Left renal cortex interstitium (tissue), 4 donors: ENCODE measurements around the gene LRRC31. TPM values are rescaled to one million over a fixed set of nuclear protein-coding genes. Genes with fewer than 3 reads are reported as not detected.

Source experiments
- DNase-seq, 4 donors: peaks; one replicate each; pipeline ENCODE4 v3.0.0-alpha.2; 2013; ENCODE audit warnings: low read depth in 4 of 4, low spot score in 2 of 4, missing footprints in 1 of 4
- polyA plus RNA-seq, 4 donors: library from polyadenylated mRNA; unstranded; fragments of 120-200 nt; gene quantifications; one replicate each; pipeline ENCODE4 v1.2.1, GENCODE V29; 2013; ENCODE audit not compliant: insufficient read length in 4 of 4

Gene LRRC31
- polyA plus RNA-seq, 4 donors = 0.16 to 0.44 (median 0.28) TPM

DNA sequence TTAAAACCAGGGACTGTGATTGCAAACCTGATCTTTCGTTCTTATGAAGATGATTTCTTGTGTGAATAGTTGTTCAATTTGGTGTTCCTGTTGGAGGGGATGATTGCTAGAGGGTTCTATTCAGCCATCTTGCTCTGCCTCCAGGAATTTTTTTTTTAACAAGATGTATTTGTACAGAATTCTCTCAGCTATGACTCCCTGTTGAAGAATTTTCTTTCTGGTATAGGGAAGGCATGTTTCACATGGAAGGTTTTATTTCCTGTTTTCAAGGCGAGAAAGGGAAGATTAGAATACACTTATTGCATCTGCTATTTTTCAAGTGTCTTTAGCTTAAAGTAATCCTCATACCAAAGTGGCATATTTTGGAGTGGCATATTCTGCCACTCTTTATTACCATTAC, 51.4 kb downstream of the LRRC31 start:
- no peak for DNase-seq

DNA sequence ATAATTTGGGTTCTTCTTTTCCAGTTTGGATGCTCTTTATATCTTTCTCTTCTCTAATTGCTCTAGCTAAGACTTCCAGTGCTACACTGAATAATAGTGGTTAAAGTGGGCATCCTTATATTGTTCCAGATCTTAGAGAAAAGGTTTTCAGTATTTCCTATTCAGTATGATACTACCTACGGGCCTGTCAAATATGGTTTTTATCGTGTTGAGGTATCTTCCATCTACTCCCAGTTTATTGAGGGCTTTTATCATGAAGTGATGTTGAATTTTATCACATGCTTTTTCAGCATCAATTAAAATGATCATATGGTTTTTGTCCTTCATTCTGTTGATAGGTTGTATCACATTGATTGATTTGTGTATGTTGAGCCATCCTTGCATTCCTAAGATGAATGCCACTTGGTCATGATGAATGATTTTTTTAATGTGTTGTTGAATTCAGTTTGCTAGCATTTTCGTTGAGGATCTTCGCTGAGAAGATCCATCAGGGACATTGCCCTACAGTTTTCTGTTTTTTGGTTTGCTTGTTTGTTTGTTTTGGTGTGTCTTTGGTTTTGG, 54.1 kb downstream of the LRRC31 start:
- no peak for DNase-seq

DNA sequence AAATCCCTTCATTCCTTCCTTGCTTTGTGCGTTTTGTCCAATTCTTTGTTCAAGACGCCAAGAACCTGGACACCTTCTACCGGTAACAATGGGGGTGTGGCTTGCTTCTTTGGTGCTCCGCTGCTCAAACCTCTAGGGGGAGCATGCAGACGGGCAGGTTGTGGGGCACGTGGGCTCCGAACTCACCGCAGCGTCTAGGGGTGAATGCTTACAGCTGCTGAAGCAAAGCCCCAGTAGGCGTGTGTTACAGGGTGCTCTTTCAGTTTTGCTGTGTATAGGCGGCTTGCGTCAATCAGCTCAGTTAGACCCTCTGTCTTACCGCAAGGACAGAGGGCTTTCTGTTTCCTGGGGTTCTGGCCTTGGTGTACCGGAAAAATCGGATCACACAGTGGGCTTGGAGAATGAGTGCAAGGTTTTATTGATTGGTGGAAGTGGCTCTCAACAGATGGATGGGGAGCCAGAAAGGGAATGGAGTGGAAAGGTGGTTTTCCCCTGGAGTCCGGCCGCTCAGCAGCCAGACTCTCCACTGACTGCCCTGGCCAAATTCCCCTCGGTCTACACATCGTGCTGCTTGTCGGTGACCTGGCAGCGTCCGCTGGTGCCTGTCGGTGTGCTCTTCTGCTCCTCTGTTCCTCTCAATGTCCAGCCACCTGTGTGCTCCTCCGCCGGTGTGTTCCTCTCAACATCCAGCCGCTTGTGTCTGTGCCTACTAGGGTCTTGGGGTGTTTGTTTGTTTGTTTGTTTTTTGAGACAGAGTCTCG, 55.8 kb downstream of the LRRC31 start:
- no peak for DNase-seq

DNA sequence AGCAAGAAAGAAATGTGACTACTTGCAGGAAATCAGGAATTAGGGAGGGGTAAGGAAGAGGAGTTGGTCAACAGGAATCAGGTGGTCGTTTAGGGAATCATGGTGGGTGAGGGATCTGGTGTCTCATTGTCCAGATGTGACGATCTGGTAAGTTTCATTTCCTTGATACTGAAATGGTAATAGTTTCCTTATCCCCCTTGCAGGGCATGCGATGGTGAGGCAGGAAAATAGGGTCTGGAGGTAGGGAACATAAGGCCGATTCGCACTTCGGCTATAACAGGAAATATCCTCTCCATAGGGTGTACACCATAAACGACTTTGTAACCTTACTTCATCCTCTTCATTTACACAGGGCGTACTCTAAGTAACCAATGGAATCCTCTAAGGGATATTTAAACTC, 56.5 kb downstream of the LRRC31 start:
- no peak for DNase-seq

DNA sequence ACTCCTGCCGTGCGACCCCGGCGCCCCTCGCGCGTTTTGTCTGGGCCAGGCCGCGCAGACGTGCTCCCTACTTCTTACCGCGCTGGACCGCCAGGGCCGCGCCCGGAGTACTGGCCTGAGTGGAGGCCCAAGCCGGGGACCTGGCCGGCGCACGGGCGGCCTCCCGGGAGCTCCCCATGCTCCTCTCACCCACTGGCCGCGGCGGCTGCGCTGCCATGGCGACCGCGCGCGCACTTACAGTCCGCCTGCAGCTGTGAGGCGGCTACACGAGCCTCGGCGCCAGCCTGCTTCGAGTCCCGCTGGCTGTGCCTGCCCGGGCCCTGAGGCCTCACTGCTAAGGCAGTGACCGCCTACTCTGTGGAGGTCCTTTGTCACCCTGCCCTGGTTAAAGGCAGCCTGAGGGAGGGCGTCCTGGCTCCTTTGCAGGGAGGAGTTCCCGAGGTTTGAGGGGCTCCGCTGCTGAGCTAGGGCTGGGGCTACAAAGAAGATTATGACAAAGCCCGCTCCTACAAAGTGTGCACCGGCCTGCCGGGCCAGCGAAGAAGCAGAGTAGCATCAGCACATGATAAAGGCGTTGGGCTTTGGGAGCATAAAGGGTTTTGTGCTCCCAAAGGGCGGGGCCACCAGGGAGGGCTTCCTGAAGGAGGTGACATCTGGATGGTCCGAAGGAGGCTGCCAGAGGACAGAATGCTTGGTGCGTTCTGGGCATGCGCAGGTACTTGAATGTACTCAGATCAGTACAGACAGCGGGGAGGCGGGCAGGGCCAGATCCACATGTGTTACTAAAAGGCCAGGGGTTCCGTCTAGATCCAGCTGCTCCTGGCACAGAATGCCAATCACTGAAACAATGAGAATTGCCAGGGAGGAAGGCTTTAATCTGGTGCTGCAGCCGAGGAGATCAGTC, 57.2 kb downstream of the LRRC31 start, which contains the start of the genes LRRC34 and LRRIQ4:
LRRC34 (minus strand) TSS at position 573 of the 904 bp plus-strand sequence; CDS start at position 217, 356 bp downstream.
LRRIQ4 (plus strand) TSS at position 539 of the 904 bp plus-strand sequence. CDS start 9,052 bp downstream, outside the sequence.
- peak; percentile 54 to 58 (median 58) for DNase-seq

DNA sequence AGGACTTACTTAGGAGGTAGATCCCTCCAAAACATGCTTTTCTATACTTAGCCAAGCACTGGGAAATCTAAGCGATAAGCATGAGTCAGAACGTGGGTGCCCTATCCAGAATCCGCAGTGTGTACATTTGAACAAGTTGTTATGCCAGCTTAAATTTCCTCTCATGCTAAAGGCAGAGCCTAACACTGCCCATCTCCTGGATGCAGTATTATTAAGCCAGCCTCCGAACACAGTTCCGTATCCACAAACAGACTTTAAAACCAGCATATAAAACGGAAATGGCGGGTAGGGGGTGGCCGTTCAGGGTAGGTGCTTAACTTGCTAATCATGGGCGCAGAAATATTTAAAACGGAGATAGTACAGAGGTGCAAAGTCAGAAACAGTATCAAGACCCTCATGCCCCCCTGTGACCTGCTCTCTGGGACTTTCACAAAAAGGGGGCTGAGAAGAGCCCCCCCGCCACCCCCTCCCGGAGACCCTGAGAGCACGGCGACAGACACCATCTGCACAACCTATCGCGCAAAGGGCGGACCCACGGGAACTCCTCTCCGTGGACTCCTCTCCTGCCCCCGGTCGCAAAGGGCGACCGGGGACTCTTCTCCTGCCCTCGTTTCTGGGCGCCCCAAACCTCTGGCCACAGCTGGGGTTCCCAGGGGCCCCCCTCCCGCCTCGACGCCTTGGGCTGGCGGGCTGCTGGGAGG, 58.0 kb downstream of the LRRC31 start:
- DNase-seq = peak; percentile 24 to 58 (median 41)

DNA sequence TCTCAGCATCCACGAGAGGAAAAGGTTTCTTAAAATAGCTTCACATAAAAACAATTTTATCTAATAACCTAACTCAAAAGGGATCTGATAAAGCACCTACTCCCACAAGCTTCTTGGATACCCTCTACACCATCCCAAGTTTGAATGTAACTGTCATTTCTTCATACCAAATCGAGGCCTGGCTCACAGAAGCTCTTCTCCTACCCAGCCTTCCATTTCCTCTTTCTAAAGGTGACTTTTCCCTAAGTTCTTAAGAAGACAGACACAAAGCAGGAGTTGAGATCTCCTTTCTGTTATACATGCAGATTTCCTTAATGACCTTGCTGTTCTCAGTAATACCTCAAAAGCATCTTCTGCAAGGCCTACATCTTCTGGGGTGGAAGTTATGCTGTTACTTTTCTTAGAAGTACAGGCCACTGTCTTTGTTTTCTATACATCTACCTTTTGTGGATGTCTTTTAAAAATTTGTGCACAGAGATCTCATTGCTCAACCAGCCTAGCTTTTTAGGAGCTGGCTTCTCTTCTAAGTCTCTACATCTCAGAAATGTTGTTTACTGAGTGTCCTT, 60.4 kb downstream of the LRRC31 start:
- no peak for DNase-seq

DNA sequence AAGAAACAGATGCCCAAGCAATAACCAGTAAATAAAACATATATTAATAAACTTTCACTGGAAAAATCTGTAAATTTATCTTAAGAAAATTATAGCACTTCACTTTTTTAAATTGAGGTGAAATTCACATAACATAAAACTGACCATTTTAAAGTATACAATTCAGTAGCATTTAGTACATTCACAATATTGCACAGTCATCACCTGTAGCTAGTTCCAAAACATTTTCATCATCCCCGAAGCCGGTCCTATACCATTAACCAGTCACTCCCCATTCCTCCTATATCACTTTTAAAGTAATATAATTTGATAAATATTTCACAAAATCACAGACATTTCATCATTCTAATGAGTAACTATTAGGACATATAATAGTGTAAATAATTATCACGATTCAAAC, 65.1 kb downstream of the LRRC31 start:
- DNase-seq = no peak

DNA sequence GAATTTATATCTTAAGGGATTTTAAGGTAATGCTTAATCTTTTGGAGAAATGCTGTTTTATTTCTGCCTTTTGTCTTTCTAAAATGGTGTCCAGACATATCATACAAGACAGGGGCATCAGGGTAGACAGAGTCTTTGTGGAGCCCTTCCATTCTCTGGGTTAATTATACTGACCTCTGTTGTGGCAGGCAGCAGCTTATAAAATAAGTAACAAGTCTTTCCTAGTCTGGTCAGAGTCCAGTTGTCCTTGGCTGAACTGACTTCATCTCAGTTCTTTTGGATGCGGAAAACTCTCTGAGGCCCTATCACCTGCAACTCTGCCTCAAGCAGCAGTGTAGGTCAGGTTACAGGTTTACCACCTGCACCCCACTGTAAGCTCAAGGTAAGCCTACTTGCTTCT, 77.4 kb downstream of the LRRC31 start:
- no peak for DNase-seq

DNA sequence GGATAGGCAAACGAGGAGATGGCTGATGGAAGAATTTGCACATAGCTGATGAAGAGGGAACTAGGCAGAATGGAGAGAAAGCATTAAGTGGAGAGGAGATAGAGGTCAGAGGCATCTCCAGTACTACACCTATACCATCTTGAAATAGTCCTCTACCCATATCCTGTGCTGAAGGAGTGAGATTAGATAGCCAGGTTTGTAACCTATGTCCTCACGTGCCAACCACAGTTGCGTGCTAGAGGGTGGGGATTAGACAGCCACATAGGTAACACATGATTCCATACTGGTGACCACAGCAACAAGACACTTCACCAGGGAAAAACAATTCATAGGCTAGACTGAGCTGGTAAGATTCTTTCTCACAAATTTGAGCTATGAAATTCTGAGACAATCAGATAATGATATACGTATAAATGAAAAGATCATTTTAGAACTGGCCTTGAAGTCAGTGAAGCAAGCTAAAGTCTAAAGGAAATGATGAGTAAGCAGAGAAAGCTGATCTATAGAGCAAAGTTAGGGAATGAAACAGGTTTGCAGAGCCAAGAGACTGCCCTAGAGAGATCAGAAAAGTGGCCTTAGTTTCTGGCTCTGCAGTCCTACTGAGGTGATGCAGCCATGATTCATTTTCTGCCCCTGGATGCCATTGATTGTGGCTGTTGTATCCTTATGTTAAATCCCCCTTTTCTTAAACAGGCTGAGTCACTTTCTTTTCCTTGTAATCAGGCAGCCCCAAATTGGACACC, 78.9 kb downstream of the LRRC31 start:
- DNase-seq = no peak

DNA sequence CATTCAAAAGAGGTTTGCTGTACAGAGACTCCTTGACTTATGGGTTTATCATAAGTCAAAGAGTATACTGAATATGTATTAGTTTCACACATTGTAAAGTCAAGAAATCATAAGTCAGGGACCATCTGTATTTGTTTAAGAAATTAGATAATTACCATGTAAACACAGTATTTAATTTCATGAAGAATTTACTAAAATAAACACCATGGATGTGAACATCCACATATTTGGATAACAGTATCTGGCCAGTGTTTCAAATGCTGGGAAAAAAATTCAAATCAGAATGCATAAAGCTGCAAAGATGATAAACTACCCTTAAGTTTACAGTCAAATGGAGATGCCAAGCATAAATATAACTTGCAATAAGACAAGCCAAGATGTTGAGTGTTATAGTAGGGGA, 79.5 kb downstream of the LRRC31 start:
- no peak for DNase-seq

Other genes starting within 250 kb of the LRRC31 start
- 100 to 1,000 TPM; 161 to 215 (median 185) TPM for gene MECOM, start 206.2 kb downstream of the LRRC31 start, polyA plus RNA-seq
- under 1 TPM in 2 of 4 donors, not detected in 2; 0.44 to 0.56 TPM for gene TERC, start 104.9 kb downstream of the LRRC31 start, polyA plus RNA-seq
- 1 to 10 TPM; 3.6 to 4.9 (median 4.5) TPM for gene ACTRT3, start 100.4 kb downstream of the LRRC31 start, polyA plus RNA-seq
- gene MYNN, start 96.5 kb downstream of the LRRC31 start, polyA plus RNA-seq = 10 to 100 TPM; 26.2 to 32.7 (median 29.8) TPM
- gene LRRIQ4, start 57.1 kb downstream of the LRRC31 start, polyA plus RNA-seq = under 1 TPM; 0.10 to 0.32 (median 0.18) TPM
- gene LRRC34, start 57.0 kb downstream of the LRRC31 start, polyA plus RNA-seq = 10 to 100 TPM in 3 of 4 donors, 1 to 10 TPM in 1; 8.2 to 19.5 (median 12.9) TPM
- gene SAMD7, start 41.6 kb upstream of the LRRC31 start, polyA plus RNA-seq = not detected
- 100 to 1,000 TPM; 177 to 208 (median 183) TPM for gene SEC62, start 96.9 kb upstream of the LRRC31 start, polyA plus RNA-seq
- 10 to 100 TPM; 33.0 to 46.1 (median 38.0) TPM for gene GPR160, start 168.1 kb upstream of the LRRC31 start, polyA plus RNA-seq